Neural progenitor cell (in vitro differentiated cells): Measurements from ENCODE around the gene ADCY9. TPM values are rescaled to one million over a fixed set of nuclear protein-coding genes. Genes with fewer than 3 reads are reported as not detected.
A peak's percentile ranks its signal among the peaks of the same experiment; 100 is the strongest.
"Not testable (repeated sequence)": the region's sequence is repeated elsewhere in the genome, so short reads cannot be mapped to it uniquely, and the experiment has no call there.

ENCODE experiments used
- DNase-seq: peaks from one replicate; pipeline ENCODE4 v3.0.0-alpha.2; 2016; ENCODE audit warnings: low spot score
- H2AFZ ChIP-seq: fragments of 200-600 bp; sonication (generic); replicated peaks from 2 replicates; pipeline ENCODE4 v1.6.1; 2016; ENCODE audit warnings: antibody characterized with exemption
- H3F3A ChIP-seq: fragments of 200-600 bp; sonication (generic); 2 replicates; pipeline ENCODE4 v1.6.1; 2016; ENCODE audit warnings: antibody characterized with exemption, low read depth
- H3K27ac ChIP-seq: fragments of 200-600 bp; sonication (generic); 2 replicates; pipeline ENCODE4 v1.5.1; 2016; ENCODE audit warnings: mild to moderate bottlenecking
- H3K27me3 ChIP-seq: fragments of 200-600 bp; sonication (generic); 2 replicates; pipeline ENCODE4 v1.6.1; 2016; ENCODE audit warnings: mild to moderate bottlenecking, moderate library complexity
- H3K36me3 ChIP-seq: fragments of 200-600 bp; sonication (generic); 2 replicates; pipeline ENCODE4 v1.5.1; 2016
- H3K4me1 ChIP-seq: fragments of 200-600 bp; sonication (generic); 2 replicates; pipeline ENCODE4 v1.6.1; 2016; ENCODE audit warnings: mixed run types
- H3K4me2 ChIP-seq: fragments of 200-600 bp; sonication (generic); 2 replicates; pipeline ENCODE4 v1.6.1; 2016
- H3K4me3 ChIP-seq: fragments of 200-600 bp; sonication (generic); 2 replicates; pipeline ENCODE4 v1.5.1; 2016
- H3K79me2 ChIP-seq: fragments of 200-600 bp; sonication (generic); 2 replicates; pipeline ENCODE4 v1.6.1; 2016; ENCODE audit warnings: low read depth
- H3K9ac ChIP-seq: fragments of 200-600 bp; sonication (generic); 2 replicates; pipeline ENCODE4 v1.6.1; 2016
- H3K9me3 ChIP-seq: fragments of 200-600 bp; sonication (generic); 2 replicates; pipeline ENCODE4 v1.5.1; 2016; ENCODE audit warnings: low read depth
- H4K20me1 ChIP-seq: fragments of 200-600 bp; sonication (generic); 2 replicates; pipeline ENCODE4 v1.6.1; 2016; ENCODE audit warnings: low read depth
- H3K27ac Mint-ChIP-seq: 3 replicates; pipeline ENCODE4 v1.8.0; 2021; ENCODE audit warnings: mixed read lengths
- H3K27me3 Mint-ChIP-seq: 2 replicates; pipeline ENCODE4 v1.8.0; 2022; ENCODE audit warnings: low read depth, mild to moderate bottlenecking, inconsistent platforms, moderate library complexity, mixed read lengths; ENCODE audit not compliant: insufficient read depth
- H3K36me3 Mint-ChIP-seq: 3 replicates; pipeline ENCODE4 v1.8.0; 2021; ENCODE audit warnings: mixed read lengths
- H3K4me1 Mint-ChIP-seq: 3 replicates; pipeline ENCODE4 v1.8.0; 2021; ENCODE audit warnings: mixed read lengths
- H3K4me3 Mint-ChIP-seq: 3 replicates; pipeline ENCODE4 v1.8.0; 2021; ENCODE audit warnings: mild to moderate bottlenecking, moderate library complexity, mixed read lengths
- H3K9me3 Mint-ChIP-seq: 3 replicates; pipeline ENCODE4 v1.8.0; 2020; ENCODE audit warnings: mixed read lengths
- EZH2 ChIP-seq: fragments of 200-600 bp; sonication (generic); IDR thresholded peaks from 2 replicates; pipeline ENCODE4 v1.6.1; 2017; ENCODE audit warnings: antibody characterized with exemption, mild to moderate bottlenecking, moderate library complexity
- EZH2phosphoT487 ChIP-seq: fragments of 200-600 bp; sonication (generic); IDR thresholded peaks from 2 replicates; pipeline ENCODE4 v1.6.1; 2017; ENCODE audit warnings: antibody characterized with exemption
- total RNA-seq: library from RNA; depleted of rRNA; stranded (reverse); fragments of >200 nt; gene quantifications from 2 replicates; pipeline ENCODE4 v1.2.3, GENCODE V29; 2015; ENCODE audit warnings: low replicate concordance
- TF ChIP-seq, protein P1 (sequence below): fragments of 200-600 bp; sonication (generic); IDR thresholded peaks from 2 replicates; pipeline ENCODE4 v1.5.1; 2017; ENCODE audit warnings: antibody characterized with exemption, mild to moderate bottlenecking

The ADCY9 gene
- total RNA-seq, 1 donor from 2014 or later, result 1.2 TPM

GRCh38 chr16:3935921-3936320 lies 180.3 kb downstream of the ADCY9 start:
- DNase-seq, result no peak
- Histone ChIP-seq H2AFZ (no peak overlapping the region), H3K9ac (no peak overlapping the region), H3K36me3 (no peaks in the 10 kb centered on the region), H4K20me1 (no peaks in the 10 kb centered on the region), H3K79me2 (no peaks in the 10 kb centered on the region), H3K4me2 (no peak overlapping the region), H3F3A (no peaks in the 10 kb centered on the region), H3K4me1 (no peaks in the 10 kb centered on the region), H3K9me3 (no peaks in the 10 kb centered on the region), H3K27me3 (no peaks in the 10 kb centered on the region), H3K27ac (no peak overlapping the region), H3K4me3 (no peak overlapping the region)
- H3K4me1 Mint-ChIP-seq, result peaks cover 3% of the 10 kb centered on the region
- no peak overlapping the region for H3K4me3 Mint-ChIP-seq
- no peak for TF ChIP-seq EZH2
- no peak for TF ChIP-seq EZH2phosphoT487
- TF ChIP-seq, protein P1, sequence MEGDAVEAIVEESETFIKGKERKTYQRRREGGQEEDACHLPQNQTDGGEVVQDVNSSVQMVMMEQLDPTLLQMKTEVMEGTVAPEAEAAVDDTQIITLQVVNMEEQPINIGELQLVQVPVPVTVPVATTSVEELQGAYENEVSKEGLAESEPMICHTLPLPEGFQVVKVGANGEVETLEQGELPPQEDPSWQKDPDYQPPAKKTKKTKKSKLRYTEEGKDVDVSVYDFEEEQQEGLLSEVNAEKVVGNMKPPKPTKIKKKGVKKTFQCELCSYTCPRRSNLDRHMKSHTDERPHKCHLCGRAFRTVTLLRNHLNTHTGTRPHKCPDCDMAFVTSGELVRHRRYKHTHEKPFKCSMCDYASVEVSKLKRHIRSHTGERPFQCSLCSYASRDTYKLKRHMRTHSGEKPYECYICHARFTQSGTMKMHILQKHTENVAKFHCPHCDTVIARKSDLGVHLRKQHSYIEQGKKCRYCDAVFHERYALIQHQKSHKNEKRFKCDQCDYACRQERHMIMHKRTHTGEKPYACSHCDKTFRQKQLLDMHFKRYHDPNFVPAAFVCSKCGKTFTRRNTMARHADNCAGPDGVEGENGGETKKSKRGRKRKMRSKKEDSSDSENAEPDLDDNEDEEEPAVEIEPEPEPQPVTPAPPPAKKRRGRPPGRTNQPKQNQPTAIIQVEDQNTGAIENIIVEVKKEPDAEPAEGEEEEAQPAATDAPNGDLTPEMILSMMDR, result no peak
- H3K9me3 Mint-ChIP-seq, result no peaks in the 10 kb centered on the region
- H3K27ac Mint-ChIP-seq, result no peak overlapping the region
- H3K27me3 Mint-ChIP-seq, result peaks cover 4% of the 10 kb centered on the region
- no peaks in the 10 kb centered on the region for H3K36me3 Mint-ChIP-seq

- Mint-ChIP-seq H3K4me3 (no peak overlapping the region), H3K36me3 (no peaks in the 10 kb centered on the region), H3K4me1 (peaks cover 3% of the 10 kb centered on the region), H3K27ac (peak overlapping the region; percentile 68), H3K9me3 (no peaks in the 10 kb centered on the region), H3K27me3 (peaks cover 4% of the 10 kb centered on the region)
- no peak for DNase-seq
- Histone ChIP-seq H3K79me2 (no peaks in the 10 kb centered on the region), H4K20me1 (no peaks in the 10 kb centered on the region), H3K4me3 (no peak overlapping the region), H2AFZ (peak overlapping the region; percentile 3), H3K4me2 (no peak overlapping the region), H3K9ac (no peak overlapping the region), H3K36me3 (no peaks in the 10 kb centered on the region), H3K27ac (no peak overlapping the region), H3K9me3 (no peaks in the 10 kb centered on the region), H3K4me1 (no peaks in the 10 kb centered on the region), H3F3A (no peaks in the 10 kb centered on the region), H3K27me3 (no peaks in the 10 kb centered on the region)
- no peak for TF ChIP-seq EZH2phosphoT487
- no peak for TF ChIP-seq EZH2
- TF ChIP-seq, protein P1, result no peak
These were observed 181.6 kb downstream of the ADCY9 start for GRCh38 chr16:3934491-3935181.

DNA sequence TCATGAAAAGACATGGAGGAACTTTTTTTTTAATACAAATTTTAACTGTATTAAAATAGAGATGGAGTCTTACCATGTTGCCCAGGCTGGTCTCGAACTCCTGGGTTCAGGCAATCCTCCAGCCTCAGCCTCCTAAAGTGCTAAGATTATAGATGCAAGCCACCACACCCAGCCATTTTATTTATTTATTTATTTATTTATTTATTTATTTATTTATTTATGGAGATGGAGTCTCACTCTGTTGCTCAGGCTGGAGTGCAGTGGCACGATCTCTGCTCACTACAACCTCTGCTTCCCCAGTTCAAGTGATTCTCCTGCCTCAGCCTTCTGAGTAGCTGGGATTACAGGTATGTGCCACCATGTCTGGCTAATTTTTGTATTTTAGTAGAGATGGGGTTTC lies 189.1 kb downstream of the ADCY9 start:
- DNase-seq, H3K27ac ChIP-seq, H3K4me2 ChIP-seq, H2AFZ ChIP-seq, H3K4me1 Mint-ChIP-seq, H3K9ac ChIP-seq, H4K20me1 ChIP-seq, H3F3A ChIP-seq, H3K9me3 ChIP-seq, H3K36me3 ChIP-seq, H3K4me3 Mint-ChIP-seq, H3K4me3 ChIP-seq, H3K27me3 Mint-ChIP-seq, H3K27ac Mint-ChIP-seq, H3K36me3 Mint-ChIP-seq, H3K4me1 ChIP-seq, H3K27me3 ChIP-seq, H3K79me2 ChIP-seq, H3K9me3 Mint-ChIP-seq: not testable (repeated sequence)

GRCh38 chr16:3924763-3925162 lies 191.5 kb downstream of the ADCY9 start:
- no peaks in the 10 kb centered on the region for H4K20me1 ChIP-seq
- H3F3A ChIP-seq, result no peaks in the 10 kb centered on the region
- no peaks in the 10 kb centered on the region for H3K9me3 ChIP-seq
- H2AFZ ChIP-seq, result no peak overlapping the region
- no peak for DNase-seq
- no peaks in the 10 kb centered on the region for H3K4me1 Mint-ChIP-seq
- no peaks in the 10 kb centered on the region for H3K36me3 ChIP-seq
- no peaks in the 10 kb centered on the region for H3K36me3 Mint-ChIP-seq
- no peak overlapping the region for H3K4me2 ChIP-seq
- H3K4me3 ChIP-seq, result no peak overlapping the region
- no peak overlapping the region for H3K27ac Mint-ChIP-seq
- no peaks in the 10 kb centered on the region for H3K79me2 ChIP-seq
- H3K27me3 Mint-ChIP-seq, result peaks cover 13% of the 10 kb centered on the region
- TF ChIP-seq EZH2phosphoT487 (no peak), EZH2 (no peak)
- TF ChIP-seq, protein P1, result no peak
- H3K9ac ChIP-seq, result no peak overlapping the region
- no peaks in the 10 kb centered on the region for H3K4me1 ChIP-seq
- H3K4me3 Mint-ChIP-seq, result no peak overlapping the region
- H3K9me3 Mint-ChIP-seq, result peaks cover 7% of the 10 kb centered on the region
- no peaks in the 10 kb centered on the region for H3K27me3 ChIP-seq
- H3K27ac ChIP-seq, result no peak overlapping the region
